Naive thymus-derived CD4-positive, alpha-beta T cell (primary cell): ENCODE data around the gene GCM1. TPM values are rescaled to one million over a fixed set of nuclear protein-coding genes. Genes with fewer than 3 reads are reported as not detected.

Source experiments
- ATAC-seq: fragments of 150-1000 bp; cut with Tn5 transposase; 2 replicates; pipeline ENCODE4 v1.10.0; 2021; ENCODE audit warnings: mild to moderate bottlenecking, moderate library complexity
- CTCF ChIA-PET: fragments of 350-600 bp; sonication (Branson Sonifier 250); formaldehyde crosslinking; loops from one replicate; lab custom pipeline; 2021; ENCODE audit warnings: antibody characterized with exemption; lab: Charles Lee
- POLR2A ChIA-PET: fragments of 350-600 bp; sonication (Branson Sonifier 250); formaldehyde crosslinking; loops from one replicate; lab custom pipeline; 2021; ENCODE audit warnings: antibody characterized with exemption, inconsistent platforms; lab: Charles Lee
- DNase-seq, 9 donors: peaks; one replicate each; pipeline versions ENCODE4 v3.0.0 to v3.0.0-alpha.2; 2020 to 2022; ENCODE audit warnings: mixed read lengths in 1 of 9
- H3K27ac ChIP-seq: one replicate; pipeline ENCODE4 v1.7.0; 2013; ENCODE audit warnings: mild to moderate bottlenecking, low read depth, low read length, moderate library complexity
- H3K27me3 ChIP-seq, 2 donors: one replicate each; pipeline ENCODE4 v1.7.0; 2013; ENCODE audit warnings: low read length in 2 of 2, mild to moderate bottlenecking in 2 of 2, moderate library complexity in 2 of 2; ENCODE audit not compliant: control insufficient read depth in 2 of 2, insufficient read depth in 2 of 2
- H3K36me3 ChIP-seq, 3 experiments: 1 replicate in 2 of 3; 2 replicates in 1 of 3; pipeline ENCODE4 v1.7.0; 2013; ENCODE audit warnings: low read length in 3 of 3, mild to moderate bottlenecking in 3 of 3, moderate library complexity in 1 of 3; ENCODE audit not compliant: insufficient read depth in 3 of 3, control insufficient read depth in 2 of 3
- H3K4me1 ChIP-seq, 2 donors: one replicate each; pipeline ENCODE4 v1.7.0; 2013; ENCODE audit warnings: low read length in 2 of 2, mild to moderate bottlenecking in 2 of 2, moderate library complexity in 1 of 2; ENCODE audit not compliant: control insufficient read depth in 2 of 2, insufficient read depth in 2 of 2
- H3K4me3 ChIP-seq: 2 replicates; pipeline ENCODE4 v1.7.0; 2013; ENCODE audit warnings: mild to moderate bottlenecking, low read length
- H3K9me3 ChIP-seq, 3 experiments: 1 replicate in 2 of 3; 2 replicates in 1 of 3; pipeline ENCODE4 v1.7.0; 2013; ENCODE audit warnings: low read length in 3 of 3; ENCODE audit not compliant: control insufficient read depth in 2 of 3
- H3K27ac Mint-ChIP-seq, 9 donors: one replicate each; pipeline ENCODE4 v1.8.0; 2020 to 2022; ENCODE audit warnings: mixed read lengths in 9 of 9, mild to moderate bottlenecking in 8 of 9, moderate library complexity in 5 of 9, inconsistent platforms in 2 of 9
- H3K27me3 Mint-ChIP-seq, 5 donors: one replicate each; pipeline ENCODE4 v1.8.0; 2021 to 2022; ENCODE audit warnings: mixed read lengths in 5 of 5, mild to moderate bottlenecking in 1 of 5
- H3K36me3 Mint-ChIP-seq, 5 donors: one replicate each; pipeline ENCODE4 v1.8.0; 2020 to 2022; ENCODE audit warnings: mixed read lengths in 5 of 5, mild to moderate bottlenecking in 3 of 5, inconsistent platforms in 1 of 5
- H3K4me1 Mint-ChIP-seq, 7 donors: one replicate each; pipeline ENCODE4 v1.8.0; 2020 to 2022; ENCODE audit warnings: mixed read lengths in 7 of 7, mild to moderate bottlenecking in 3 of 7, inconsistent platforms in 1 of 7
- H3K4me3 Mint-ChIP-seq, 10 donors: one replicate each; pipeline ENCODE4 v1.8.0; 2020 to 2022; ENCODE audit warnings: mild to moderate bottlenecking in 10 of 10, mixed read lengths in 10 of 10, moderate library complexity in 6 of 10, inconsistent platforms in 2 of 10
- H3K9me3 Mint-ChIP-seq, 11 donors: one replicate each; pipeline ENCODE4 v1.8.0; 2020 to 2022; ENCODE audit warnings: mixed read lengths in 11 of 11, mild to moderate bottlenecking in 4 of 11, inconsistent platforms in 1 of 11, moderate library complexity in 1 of 11
- intact Hi-C, 2 donors: fragments of 100-400 bp; cut with micrococcal nuclease; formaldehyde crosslinking; loops; one replicate each; pipeline ENCODE4 v1.15.1; 2023
- polyA plus RNA-seq, 2 donors: library from polyadenylated mRNA; unstranded; fragments of 300-500 nt; fragmentation: Illumina TruSeq; gene quantifications; one replicate each; pipeline ENCODE4 v1.2.3, GENCODE V29; 2021
- total RNA-seq, 6 experiments: library from RNA in 5 of 6; stranded (reverse) in 5 of 6; gene quantifications; 1 replicate in 5 of 6; 2 replicates in 1 of 6; pipeline ENCODE4 v1.2.3 and lab custom pipeline; 2021 to 2026

The GCM1 gene
- total and polyA plus RNA-seq, 7 experiments from 2014 or later: 0.07 TPM; not detected in 6

- ChIA-PET POLR2A (interaction anchor here (0.6 kb wide), 1 partner anchor 343 kb away, joined by 3 read pairs; no protein-coding TSS in a partner anchor), CTCF (no interaction called here)
- DNase-seq (no peak), ATAC-seq (no peak)
- Histone ChIP-seq H3K27ac (no peak overlapping the region), H3K36me3 (peaks cover 0 to 3% (median 0%) of the 10 kb centered on the region in 3 experiments), H3K4me3 (no peak overlapping the region), H3K4me1 (no peaks in the 10 kb centered on the region), H3K27me3 (no peaks in the 10 kb centered on the region), H3K9me3 (no peaks in the 10 kb centered on the region)
- Mint-ChIP-seq H3K27ac (no peak overlapping the region), H3K9me3 (no peaks in the 10 kb centered on the region), H3K36me3 (peaks cover 0 to 14% (median 3%) of the 10 kb centered on the region in 5 donors), H3K27me3 (no peaks in the 10 kb centered on the region), H3K4me3 (no peak overlapping the region), H3K4me1 (peaks cover 0 to 5% (median 0%) of the 10 kb centered on the region in 7 donors)
- intact Hi-C loops: no loop called here
Observed at GRCh38 chr6:53107091-53107490, 41.5 kb downstream of the GCM1 start.

GRCh38 chr6:53104916-53105315, 43.7 kb downstream of the GCM1 start:
- DNase-seq: no peak
- POLR2A ChIA-PET: no interaction called here
- peaks cover 0 to 5% (median 0%) of the 10 kb centered on the region in 7 donors for H3K4me1 Mint-ChIP-seq
- Histone ChIP-seq H3K4me3 (no peak overlapping the region), H3K36me3 (peaks cover 0 to 17% (median 0%) of the 10 kb centered on the region in 3 experiments), H3K9me3 (no peaks in the 10 kb centered on the region), H3K27ac (no peak overlapping the region), H3K27me3 (no peaks in the 10 kb centered on the region), H3K4me1 (no peaks in the 10 kb centered on the region)
- no peak for ATAC-seq
- no peaks in the 10 kb centered on the region for H3K9me3 Mint-ChIP-seq
- H3K36me3 Mint-ChIP-seq: peaks cover 0 to 23% (median 7%) of the 10 kb centered on the region in 5 donors
- H3K27ac Mint-ChIP-seq: no peak overlapping the region
- intact Hi-C loops: loop anchor here in 1 of 2 donors (2.0 kb wide), 1 partner anchor 380 kb away; no protein-coding TSS in a partner anchor
- H3K27me3 Mint-ChIP-seq: no peaks in the 10 kb centered on the region
- no peak overlapping the region for H3K4me3 Mint-ChIP-seq
- CTCF ChIA-PET: no interaction called here

- Mint-ChIP-seq H3K27me3 (no peaks in the 10 kb centered on the region), H3K9me3 (no peaks in the 10 kb centered on the region), H3K36me3 (peaks cover 0 to 24% (median 8%) of the 10 kb centered on the region in 5 donors), H3K4me3 (no peak overlapping the region), H3K4me1 (no peaks in the 10 kb centered on the region), H3K27ac (no peak overlapping the region)
- H3K27ac ChIP-seq: no peak overlapping the region
- POLR2A ChIA-PET: no interaction called here
- H3K4me3 ChIP-seq: no peak overlapping the region
- no peaks in the 10 kb centered on the region for H3K27me3 ChIP-seq
- H3K9me3 ChIP-seq: no peaks in the 10 kb centered on the region
- DNase-seq: peak in 1 of 9 donors; percentile 1
- intact Hi-C loops: loop anchor here in 1 of 2 donors (2.0 kb wide), 1 partner anchor 381 kb away; no protein-coding TSS in a partner anchor
- ATAC-seq: no peak
- H3K4me1 ChIP-seq: no peaks in the 10 kb centered on the region
- CTCF ChIA-PET: no interaction called here
- peaks cover 0 to 18% (median 0%) of the 10 kb centered on the region in 3 experiments for H3K36me3 ChIP-seq
Observed at GRCh38 chr6:53103993-53104675, 44.5 kb downstream of the GCM1 start.

DNA sequence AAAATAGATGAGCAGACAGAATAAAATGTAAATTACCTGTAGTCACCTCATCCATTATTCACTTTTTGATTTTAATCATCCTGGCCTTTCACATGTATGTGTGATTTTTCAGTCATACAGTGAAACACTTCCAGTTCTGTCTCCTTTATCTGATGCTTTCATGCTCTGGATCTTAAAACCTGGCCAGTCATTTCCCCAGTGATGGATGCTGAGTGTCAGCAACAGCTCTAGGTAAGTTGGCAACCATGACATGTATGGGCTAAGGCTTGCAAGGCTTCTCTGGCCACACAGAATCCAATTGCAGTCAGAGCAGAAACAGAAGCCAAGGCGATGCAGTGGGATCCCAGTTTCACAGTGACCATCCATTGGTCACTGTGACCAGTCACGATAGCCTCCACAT, 47.6 kb downstream of the GCM1 start:
- peaks cover 6 to 46% (median 8%) of the 10 kb centered on the region in 3 experiments for H3K36me3 ChIP-seq
- no peak for DNase-seq
- no peak overlapping the region for H3K4me3 Mint-ChIP-seq
- H3K27me3 Mint-ChIP-seq: no peaks in the 10 kb centered on the region
- ChIA-PET POLR2A (no interaction called here), CTCF (no interaction called here)
- peak overlapping the region in 3 of 9 donors; percentile 32 to 62 (median 53) for H3K27ac Mint-ChIP-seq
- peaks cover 0 to 38% (median 17%) of the 10 kb centered on the region in 5 donors for H3K36me3 Mint-ChIP-seq
- H3K4me1 ChIP-seq: no peaks in the 10 kb centered on the region
- H3K27ac ChIP-seq: no peak overlapping the region
- no peaks in the 10 kb centered on the region for H3K9me3 ChIP-seq
- H3K4me3 ChIP-seq: no peak overlapping the region
- intact Hi-C loops: no loop called here
- H3K9me3 Mint-ChIP-seq: no peaks in the 10 kb centered on the region
- no peaks in the 10 kb centered on the region for H3K4me1 Mint-ChIP-seq
- H3K27me3 ChIP-seq: no peaks in the 10 kb centered on the region
- no peak for ATAC-seq

- H3K36me3 Mint-ChIP-seq: peaks cover 0 to 42% (median 19%) of the 10 kb centered on the region in 5 donors
- CTCF ChIA-PET: no interaction called here
Observed at GRCh38 chr6:53100561-53100960, 48.1 kb downstream of the GCM1 start.

DNA sequence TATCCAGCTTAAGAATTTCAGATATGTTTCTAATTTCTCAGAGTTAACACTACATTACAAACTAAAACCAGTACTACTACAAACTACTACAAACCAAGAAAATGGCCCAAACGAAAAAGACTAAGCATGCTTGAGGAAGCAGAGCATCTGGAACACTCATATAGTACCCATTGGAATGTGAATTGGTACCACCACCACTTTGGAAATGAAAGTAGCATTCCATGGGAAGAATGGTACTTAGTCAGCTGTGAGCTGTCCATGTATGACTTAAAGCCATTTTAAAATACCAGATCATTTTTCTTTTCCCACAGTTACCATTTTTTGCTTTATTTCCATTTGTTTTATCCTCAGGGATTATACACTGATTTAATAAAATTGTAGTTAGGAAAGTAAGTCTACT, 52.9 kb downstream of the GCM1 start:
- no peak for DNase-seq
- Histone ChIP-seq H3K9me3 (no peaks in the 10 kb centered on the region), H3K36me3 (peaks cover 10 to 80% (median 36%) of the 10 kb centered on the region in 3 experiments), H3K4me3 (no peak overlapping the region), H3K27me3 (no peaks in the 10 kb centered on the region), H3K27ac (no peak overlapping the region), H3K4me1 (no peaks in the 10 kb centered on the region)
- Mint-ChIP-seq H3K36me3 (peaks cover 6 to 54% (median 27%) of the 10 kb centered on the region in 5 donors), H3K4me3 (no peak overlapping the region), H3K9me3 (no peaks in the 10 kb centered on the region), H3K27me3 (no peaks in the 10 kb centered on the region), H3K4me1 (peaks cover 0 to 3% (median 0%) of the 10 kb centered on the region in 7 donors), H3K27ac (peak overlapping the region in 1 of 9 donors; percentile 46)
- no peak for ATAC-seq
- intact Hi-C loops: no loop called here
- CTCF ChIA-PET: no interaction called here
- POLR2A ChIA-PET: no interaction called here

More at GRCh38 chr6:53100561-53100960, 48.1 kb downstream of the GCM1 start:
- no peak overlapping the region for H3K4me3 Mint-ChIP-seq
- Histone ChIP-seq H3K27me3 (no peaks in the 10 kb centered on the region), H3K4me1 (no peaks in the 10 kb centered on the region), H3K4me3 (no peak overlapping the region), H3K36me3 (peaks cover 10 to 50% (median 11%) of the 10 kb centered on the region in 3 experiments), H3K9me3 (no peaks in the 10 kb centered on the region), H3K27ac (no peak overlapping the region)
- POLR2A ChIA-PET: no interaction called here
- intact Hi-C loops: no loop called here
- H3K9me3 Mint-ChIP-seq: no peaks in the 10 kb centered on the region
- ATAC-seq (no peak), DNase-seq (no peak)
- peak overlapping the region in 1 of 9 donors; percentile 53 for H3K27ac Mint-ChIP-seq
- no peaks in the 10 kb centered on the region for H3K27me3 Mint-ChIP-seq
- no peaks in the 10 kb centered on the region for H3K4me1 Mint-ChIP-seq
